RKO (cell line): ENCODE data around the gene FAM24B.
A peak's percentile ranks its signal among the peaks of the same experiment; 100 is the strongest.
"Not testable (repeated sequence)": the region's sequence is repeated elsewhere in the genome, so short reads cannot be mapped to it uniquely, and the experiment has no call there.

Experiments used
- DNase-seq: peaks from one replicate; pipeline ENCODE4 v3.0.0-alpha.2; 2016; ENCODE audit warnings: low spot score

FAM24B gene

DNA sequence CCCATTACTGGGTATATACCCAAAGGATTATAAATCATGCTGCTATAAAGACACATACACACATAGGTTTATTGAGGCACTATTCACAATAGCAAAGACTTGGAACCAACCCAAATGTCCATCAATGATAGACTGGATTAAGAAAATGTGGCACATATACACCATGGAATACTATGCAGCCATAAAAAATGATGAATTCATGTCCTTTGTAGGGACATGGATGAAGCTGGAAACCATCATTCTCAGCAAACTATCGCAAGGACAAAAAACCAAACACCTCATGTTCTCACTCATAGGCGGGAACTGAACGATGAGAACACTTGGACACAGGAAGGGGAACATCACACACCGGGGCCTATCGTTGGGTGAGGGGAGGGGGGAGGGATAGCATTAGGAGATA lies 21.3 kb downstream of the FAM24B start:
- not testable (repeated sequence) for DNase-seq

DNA sequence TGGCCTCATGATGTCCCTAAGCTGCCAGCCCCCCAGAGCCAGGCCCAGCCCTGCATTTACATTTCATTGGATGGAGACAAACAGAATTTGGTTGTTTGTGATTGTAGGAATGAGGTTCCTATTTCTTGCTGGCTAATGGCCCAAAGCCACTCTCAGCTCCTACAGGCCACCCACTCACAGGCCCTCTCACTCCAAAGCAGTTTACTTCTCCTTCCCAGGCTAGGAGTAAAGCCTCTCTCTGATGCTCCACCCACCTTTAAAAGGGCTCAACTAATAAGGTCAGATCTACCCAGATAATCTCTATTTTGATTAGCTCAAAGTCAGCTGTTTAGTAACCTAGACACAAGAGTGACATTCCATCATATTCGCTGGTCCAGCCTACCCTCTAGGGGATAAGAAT lies 22.5 kb downstream of the FAM24B start:
- DNase-seq: no peak

- DNase-seq: no peak
Measured at GRCh38 chr10:122855745-122856144, 23.6 kb downstream of the FAM24B start.

DNA sequence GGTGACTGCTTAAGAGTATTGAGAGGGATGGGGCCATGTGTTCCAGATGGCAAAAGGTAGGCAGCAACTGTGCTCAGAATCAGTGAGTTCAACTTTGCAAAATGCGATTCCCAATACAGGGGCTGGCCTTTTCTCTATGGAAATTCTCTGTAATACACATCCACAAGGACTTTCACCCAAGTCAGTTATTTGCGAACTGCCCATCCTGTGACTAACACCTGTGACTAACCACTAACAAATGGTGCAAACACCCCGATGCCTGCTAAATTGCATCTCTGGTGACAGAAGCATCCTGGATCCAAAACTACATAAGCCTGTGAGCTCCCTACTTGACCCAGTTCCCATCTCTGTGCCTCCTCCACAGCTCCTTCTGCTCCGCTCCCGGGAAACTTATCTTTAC lies 24.7 kb downstream of the FAM24B start:
- DNase-seq: peak; percentile 81

- DNase-seq: no peak
Measured at GRCh38 chr10:122853665-122854313, 25.6 kb downstream of the FAM24B start.

GRCh38 chr10:122852261-122852660 lies 27.1 kb downstream of the FAM24B start:
- DNase-seq: no peak

GRCh38 chr10:122850705-122851640 lies 28.4 kb downstream of the FAM24B start:
- DNase-seq: no peak

DNA sequence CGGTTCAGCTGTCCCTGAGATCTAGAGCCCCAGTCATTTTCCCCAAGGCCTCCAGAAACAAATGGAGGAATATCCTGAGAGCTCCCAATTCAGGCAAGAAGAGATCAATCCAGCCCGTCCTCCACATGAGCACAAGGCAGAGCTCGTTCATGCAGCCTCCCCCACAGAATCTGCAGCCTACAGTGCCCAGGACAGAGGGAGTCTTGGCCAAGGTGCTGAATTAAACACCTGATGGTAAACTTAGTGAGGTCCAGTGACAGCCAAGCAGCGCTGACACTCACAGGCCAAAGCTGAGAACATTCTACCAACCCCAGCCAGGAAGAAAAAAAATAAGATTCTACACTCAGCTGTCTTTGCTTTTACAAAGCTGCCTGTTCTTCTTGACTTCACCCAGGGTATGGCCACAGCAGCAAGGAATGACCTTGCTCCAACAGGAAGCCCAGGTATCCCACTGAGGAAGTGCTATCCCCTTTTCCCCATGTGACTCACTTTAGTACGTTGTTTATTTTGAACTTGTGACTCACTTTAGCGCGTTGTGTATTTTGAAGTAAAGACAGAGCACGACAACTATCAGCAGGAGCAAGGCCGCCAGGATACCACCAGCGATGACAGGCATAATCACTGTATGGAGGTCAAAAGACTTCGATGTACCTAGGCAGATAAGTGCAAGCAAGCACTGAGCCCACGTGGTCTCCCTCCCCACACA lies 29.3 kb downstream of the FAM24B start:
- DNase-seq: no peak

GRCh38 chr10:122849090-122849489 lies 30.3 kb downstream of the FAM24B start:
- no peak for DNase-seq

DNA sequence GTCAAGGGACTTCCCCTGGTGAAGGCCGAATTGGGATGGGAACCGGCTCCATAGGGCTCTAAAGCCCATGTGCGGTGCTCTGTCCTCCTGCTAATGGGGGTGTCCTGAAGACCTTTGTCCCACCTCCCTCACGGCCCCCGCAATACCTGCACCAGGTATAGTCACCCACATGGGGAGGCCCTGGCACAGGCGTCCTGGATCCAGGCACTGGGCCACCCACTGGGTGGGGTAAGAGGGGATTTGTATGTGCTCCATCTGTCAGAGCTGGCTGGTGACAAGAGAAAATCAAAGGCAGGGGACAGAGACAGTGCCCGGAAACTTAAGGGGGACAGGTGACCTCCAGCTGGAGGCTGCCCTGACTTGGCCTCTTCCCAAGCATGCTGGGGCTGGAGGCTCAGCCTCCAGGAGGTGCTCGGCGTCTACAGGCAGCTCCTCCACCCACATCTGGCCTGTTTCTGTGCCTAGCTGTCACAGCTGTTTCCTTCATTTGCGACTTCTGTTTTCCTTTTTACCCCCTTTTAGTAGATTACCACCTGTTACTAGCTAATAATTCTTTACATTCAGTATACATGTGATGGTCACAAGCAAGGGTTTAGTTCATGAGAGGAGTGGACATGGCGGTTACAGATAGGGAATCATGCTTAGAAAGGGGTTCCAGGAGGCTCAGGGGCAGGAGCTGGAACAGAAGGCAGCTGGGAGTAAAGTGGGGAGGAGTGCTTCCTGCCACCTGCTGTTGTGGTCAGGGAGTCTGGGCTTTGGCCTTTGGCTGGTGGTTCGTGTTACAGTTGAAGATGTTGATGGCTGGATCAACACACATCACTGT lies 31.4 kb downstream of the FAM24B start:
- no peak for DNase-seq

GRCh38 chr10:122845783-122846332 lies 33.5 kb downstream of the FAM24B start, which contains the start of gene CUZD1:
CUZD1 (minus strand) TSS chr10:122845857; CDS start chr10:122845843, 14 bp downstream.
- no peak for DNase-seq

DNA sequence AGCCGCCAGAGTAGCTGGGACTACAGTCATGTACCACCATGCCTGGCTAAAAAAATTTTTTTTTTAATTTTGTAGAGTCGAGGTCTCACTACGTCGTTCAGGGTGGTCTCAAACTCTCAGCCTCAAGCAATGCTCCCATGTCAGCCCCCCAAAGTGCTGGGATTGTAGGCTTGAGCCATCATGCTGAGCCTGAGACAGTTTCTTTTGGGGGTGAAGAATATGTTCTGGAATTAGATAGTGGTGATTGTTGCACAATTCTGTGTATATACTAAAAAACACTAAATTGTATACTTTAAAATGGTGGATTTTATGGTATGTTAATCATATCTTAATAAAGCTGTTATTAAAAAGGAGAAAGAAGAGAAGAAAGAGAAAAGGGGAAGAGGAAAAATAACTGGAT lies 35.2 kb downstream of the FAM24B start:
- no peak for DNase-seq

- no peak for DNase-seq
Measured at GRCh38 chr10:122841569-122841968, 37.8 kb downstream of the FAM24B start.

DNA sequence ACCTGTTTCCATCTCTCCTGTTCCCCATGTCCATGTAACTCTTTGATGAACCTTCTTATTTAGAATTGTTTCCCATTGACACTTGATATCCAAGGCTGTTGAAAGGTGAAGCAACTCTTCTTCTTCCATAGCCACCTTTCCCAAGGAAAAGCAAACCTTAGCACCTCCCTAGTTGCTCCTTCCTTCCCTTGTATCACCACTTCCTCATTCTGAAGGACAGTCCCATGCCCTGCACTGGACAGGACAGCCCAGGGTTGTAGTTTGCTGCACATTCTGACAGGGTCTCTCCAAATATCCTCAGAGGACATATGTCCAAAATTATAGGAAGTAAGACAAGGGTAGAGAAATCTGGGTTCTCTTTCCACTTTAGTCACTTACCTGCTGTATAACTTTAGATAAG lies 39.9 kb downstream of the FAM24B start:
- no peak for DNase-seq

- no peak for DNase-seq
Measured at GRCh38 chr10:122838880-122839279, 40.5 kb downstream of the FAM24B start.

DNA sequence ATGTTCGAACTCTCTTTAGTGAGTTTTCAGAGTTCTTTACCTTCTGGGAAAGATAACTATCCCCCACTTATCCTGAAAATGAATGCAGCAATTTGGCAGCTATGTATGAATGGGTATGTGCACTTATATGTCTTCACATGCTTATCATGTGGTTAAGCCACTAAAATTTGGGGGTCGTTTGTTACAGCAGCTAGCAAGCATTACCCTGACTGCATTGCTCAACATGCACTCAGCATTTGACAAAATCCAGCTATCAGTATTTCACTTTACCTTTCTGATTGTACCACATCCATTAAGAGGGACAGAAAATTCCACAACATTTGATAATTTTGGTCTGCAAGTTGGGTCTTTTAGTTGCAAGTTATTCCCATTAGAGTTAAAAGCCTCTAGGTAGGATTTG lies 43.5 kb downstream of the FAM24B start:
- DNase-seq: no peak

GRCh38 chr10:122830965-122831353 lies 48.4 kb downstream of the FAM24B start:
- no peak for DNase-seq

- no peak for DNase-seq
Measured at GRCh38 chr10:122830273-122830964, 49.0 kb downstream of the FAM24B start.

DNA sequence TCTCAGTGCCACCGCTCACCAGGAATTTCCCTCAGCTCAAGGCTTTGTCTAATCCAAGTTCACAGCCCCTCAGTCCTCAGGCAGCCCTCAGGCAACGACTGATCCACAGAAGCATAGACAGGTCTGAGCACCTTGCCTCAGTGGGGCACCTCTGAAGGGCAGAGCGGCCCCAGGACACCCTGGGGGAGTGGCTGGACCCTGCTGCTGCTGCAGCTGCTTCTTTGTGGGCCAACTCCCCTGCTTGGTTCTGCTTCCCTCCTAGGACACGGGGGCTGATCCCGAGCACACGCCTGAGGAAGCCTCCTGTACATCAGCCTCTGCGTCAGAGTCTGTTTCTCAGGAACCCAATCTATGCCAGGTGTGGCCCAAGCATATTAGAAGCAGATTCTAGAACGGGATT lies 49.9 kb downstream of the FAM24B start:
- DNase-seq: no peak

GRCh38 chr10:122828716-122829255 lies 50.6 kb downstream of the FAM24B start:
- no peak for DNase-seq

DNA sequence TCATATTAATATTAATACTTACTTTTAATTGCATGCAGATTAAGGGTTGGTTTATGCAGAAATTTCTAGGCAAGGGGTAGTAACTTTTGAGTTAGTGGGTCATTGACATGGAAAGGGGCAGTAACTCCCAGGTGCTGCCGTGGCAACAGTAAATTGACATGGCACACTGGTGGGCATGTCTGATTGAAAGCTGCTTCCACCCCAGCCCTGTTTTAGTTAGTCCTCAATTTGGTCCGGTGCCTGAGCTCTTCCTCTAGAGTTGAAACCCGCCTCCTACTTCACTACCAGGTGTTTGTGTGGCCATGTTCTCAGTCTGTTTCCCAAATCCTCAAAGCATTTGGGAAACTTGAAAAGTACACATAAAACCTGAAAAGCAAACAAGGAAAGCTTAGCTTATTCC lies 52.1 kb downstream of the FAM24B start:
- DNase-seq: no peak
